Neural crest cell (in vitro differentiated cells): ENCODE measurements around the gene CDH13. TPM values are rescaled to one million over a fixed set of nuclear protein-coding genes. Genes with fewer than 3 reads are reported as not detected.

ENCODE experiments used
- DNase-seq: peaks from one replicate; pipeline ENCODE4 v3.0.0; 2021; ENCODE audit warnings: low read depth, mixed read lengths, low spot score
- H3K27ac Mint-ChIP-seq: one replicate; pipeline ENCODE4 v1.8.0; 2021; ENCODE audit warnings: mild to moderate bottlenecking, mixed read lengths; ENCODE audit not compliant: unreplicated experiment
- H3K27me3 Mint-ChIP-seq: 2 replicates; pipeline ENCODE4 v1.8.0; 2021; ENCODE audit warnings: low read depth, mild to moderate bottlenecking, mixed read lengths
- H3K36me3 Mint-ChIP-seq: 2 replicates; pipeline ENCODE4 v1.8.0; 2021; ENCODE audit warnings: low read depth, mild to moderate bottlenecking, mixed read lengths
- H3K4me1 Mint-ChIP-seq: 2 replicates; pipeline ENCODE4 v1.8.0; 2021; ENCODE audit warnings: mixed read lengths
- H3K4me3 Mint-ChIP-seq: one replicate; pipeline ENCODE4 v1.8.0; 2021; ENCODE audit warnings: mild to moderate bottlenecking, mixed read lengths
- H3K9me3 Mint-ChIP-seq: 2 replicates; pipeline ENCODE4 v1.8.0; 2021; ENCODE audit warnings: mixed read lengths
- total RNA-seq: library from RNA; stranded (reverse); gene quantifications from 2 replicates; pipeline ENCODE4 v1.2.1, GENCODE V29; 2021
- TF ChIP-seq, protein P1 (sequence below): fragments of 200-600 bp; sonication (generic); conservative IDR thresholded peaks from 2 replicates; pipeline ENCODE4 v1.5.0; 2021; ENCODE audit warnings: antibody characterized with exemption, mild to moderate bottlenecking

Gene CDH13
- total RNA-seq, 1 donor from 2014 or later, result 1.1 TPM

DNA sequence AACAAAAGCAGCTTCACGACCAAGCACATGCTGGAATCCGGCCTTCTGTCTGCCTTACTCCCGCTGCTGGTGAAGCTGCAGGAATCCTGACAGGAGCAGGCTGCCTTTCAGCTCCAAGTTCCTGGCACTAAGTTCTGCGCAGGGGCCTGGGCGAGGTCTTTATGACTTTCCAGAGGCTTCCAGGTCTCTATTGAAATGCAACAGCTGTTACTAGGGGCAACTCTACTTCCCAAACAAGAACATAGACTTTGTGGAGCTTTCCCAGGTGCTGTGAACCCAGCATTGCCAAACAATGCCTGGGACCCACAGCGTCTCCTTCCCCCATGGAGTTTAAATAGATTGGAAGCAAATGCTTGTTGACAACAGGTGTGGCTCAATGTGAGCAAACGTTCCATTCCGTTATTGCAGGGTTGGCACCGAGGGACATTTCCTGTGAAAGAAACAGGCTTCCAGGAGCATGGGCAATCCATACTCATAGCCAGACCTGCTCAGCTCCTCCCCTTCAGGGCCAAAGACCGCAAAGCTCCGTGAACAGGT lies 156.0 kb downstream of the CDH13 start:
- no peaks in the 10 kb centered on the region for H3K9me3 Mint-ChIP-seq
- no peak overlapping the region for H3K27ac Mint-ChIP-seq
- no peak for DNase-seq
- H3K4me1 Mint-ChIP-seq, result peaks cover 8% of the 10 kb centered on the region
- TF ChIP-seq, protein P1, sequence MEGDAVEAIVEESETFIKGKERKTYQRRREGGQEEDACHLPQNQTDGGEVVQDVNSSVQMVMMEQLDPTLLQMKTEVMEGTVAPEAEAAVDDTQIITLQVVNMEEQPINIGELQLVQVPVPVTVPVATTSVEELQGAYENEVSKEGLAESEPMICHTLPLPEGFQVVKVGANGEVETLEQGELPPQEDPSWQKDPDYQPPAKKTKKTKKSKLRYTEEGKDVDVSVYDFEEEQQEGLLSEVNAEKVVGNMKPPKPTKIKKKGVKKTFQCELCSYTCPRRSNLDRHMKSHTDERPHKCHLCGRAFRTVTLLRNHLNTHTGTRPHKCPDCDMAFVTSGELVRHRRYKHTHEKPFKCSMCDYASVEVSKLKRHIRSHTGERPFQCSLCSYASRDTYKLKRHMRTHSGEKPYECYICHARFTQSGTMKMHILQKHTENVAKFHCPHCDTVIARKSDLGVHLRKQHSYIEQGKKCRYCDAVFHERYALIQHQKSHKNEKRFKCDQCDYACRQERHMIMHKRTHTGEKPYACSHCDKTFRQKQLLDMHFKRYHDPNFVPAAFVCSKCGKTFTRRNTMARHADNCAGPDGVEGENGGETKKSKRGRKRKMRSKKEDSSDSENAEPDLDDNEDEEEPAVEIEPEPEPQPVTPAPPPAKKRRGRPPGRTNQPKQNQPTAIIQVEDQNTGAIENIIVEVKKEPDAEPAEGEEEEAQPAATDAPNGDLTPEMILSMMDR, result no peak
- H3K4me3 Mint-ChIP-seq, result no peak overlapping the region
- peaks cover 11% of the 10 kb centered on the region for H3K27me3 Mint-ChIP-seq
- H3K36me3 Mint-ChIP-seq, result no peaks in the 10 kb centered on the region

- Mint-ChIP-seq H3K36me3 (no peaks in the 10 kb centered on the region), H3K27me3 (peaks cover 6% of the 10 kb centered on the region), H3K4me3 (no peak overlapping the region), H3K4me1 (peaks cover 8% of the 10 kb centered on the region), H3K27ac (no peak overlapping the region), H3K9me3 (no peaks in the 10 kb centered on the region)
- DNase-seq, result no peak
- TF ChIP-seq, protein P1, result no peak
Observed at GRCh38 chr16:82783933-82784572, 157.3 kb downstream of the CDH13 start.

GRCh38 chr16:82784573-82784968 lies 157.8 kb downstream of the CDH13 start:
- no peak for DNase-seq
- TF ChIP-seq, protein P1, result no peak
- Mint-ChIP-seq H3K9me3 (no peaks in the 10 kb centered on the region), H3K27me3 (peaks cover 2% of the 10 kb centered on the region), H3K27ac (no peak overlapping the region), H3K36me3 (no peaks in the 10 kb centered on the region), H3K4me3 (no peak overlapping the region), H3K4me1 (peaks cover 8% of the 10 kb centered on the region)

GRCh38 chr16:82788225-82788624 lies 161.5 kb downstream of the CDH13 start:
- no peak overlapping the region for H3K4me3 Mint-ChIP-seq
- no peaks in the 10 kb centered on the region for H3K36me3 Mint-ChIP-seq
- H3K9me3 Mint-ChIP-seq, result no peaks in the 10 kb centered on the region

GRCh38 chr16:82788919-82789318 lies 162.2 kb downstream of the CDH13 start:
- H3K27ac Mint-ChIP-seq, result no peak overlapping the region
- DNase-seq, result no peak
- TF ChIP-seq, protein P1, result no peak
- H3K9me3 Mint-ChIP-seq, result no peaks in the 10 kb centered on the region
- H3K27me3 Mint-ChIP-seq, result no peaks in the 10 kb centered on the region
- no peak overlapping the region for H3K4me3 Mint-ChIP-seq
- H3K4me1 Mint-ChIP-seq, result no peaks in the 10 kb centered on the region
- no peaks in the 10 kb centered on the region for H3K36me3 Mint-ChIP-seq

More at GRCh38 chr16:82788225-82788624, 161.5 kb downstream of the CDH13 start:
- H3K4me1 Mint-ChIP-seq, result no peaks in the 10 kb centered on the region
- no peak for DNase-seq
- H3K27me3 Mint-ChIP-seq, result no peaks in the 10 kb centered on the region
- TF ChIP-seq, protein P1, result no peak
- no peak overlapping the region for H3K27ac Mint-ChIP-seq
